Lung (tissue), 12 donors: ENCODE results near the gene HTT. TPM values are rescaled to one million over a fixed set of nuclear protein-coding genes. Genes with fewer than 3 reads are reported as not detected.

ENCODE experiments used
- ATAC-seq: fragments of 200-7000 bp; cut with Tn5 transposase; one replicate; pipeline ENCODE4 v1.9.1; 2020; ENCODE audit warnings: moderate number of reproducible peaks; ENCODE audit not compliant: insufficient read depth, low FRiP score
- DNase-seq, 3 donors: peaks; one replicate each; pipeline ENCODE4 v3.0.0-alpha.2; 2013 to 2017
- H3K27ac ChIP-seq, 2 donors: one replicate each; pipeline ENCODE4 v1.5.1; 2013; ENCODE audit warnings: mild to moderate bottlenecking in 2 of 2, moderate library complexity in 2 of 2, control low read depth in 1 of 2, inconsistent platforms in 1 of 2, low read depth in 1 of 2, low read length in 1 of 2
- H3K27me3 ChIP-seq, 3 donors: one replicate each; pipeline ENCODE4 v1.5.1; 2013; ENCODE audit warnings: low read length in 2 of 3; ENCODE audit not compliant: control insufficient read depth in 3 of 3, insufficient read depth in 3 of 3
- H3K36me3 ChIP-seq, 4 donors: one replicate each; pipeline ENCODE4 v1.5.1; 2013; ENCODE audit warnings: low read length in 4 of 4, mild to moderate bottlenecking in 1 of 4, moderate library complexity in 1 of 4; ENCODE audit not compliant: control insufficient read depth in 4 of 4, insufficient read depth in 4 of 4
- H3K4me1 ChIP-seq, 5 donors: one replicate each; pipeline ENCODE4 v1.5.1; 2013; ENCODE audit warnings: low read length in 5 of 5, mild to moderate bottlenecking in 2 of 5, moderate library complexity in 1 of 5; ENCODE audit not compliant: control insufficient read depth in 5 of 5, insufficient read depth in 5 of 5
- H3K4me3 ChIP-seq: one replicate; pipeline ENCODE4 v1.5.1; 2013; ENCODE audit warnings: mild to moderate bottlenecking, control low read depth, moderate library complexity
- H3K9ac ChIP-seq, 2 donors: one replicate each; pipeline ENCODE4 v1.5.1; 2013; ENCODE audit warnings: low read length in 2 of 2, control low read depth in 1 of 2; ENCODE audit not compliant: insufficient read depth in 1 of 2
- H3K9me3 ChIP-seq, 4 donors: one replicate each; pipeline ENCODE4 v1.5.1; 2013; ENCODE audit warnings: low read length in 3 of 4, mild to moderate bottlenecking in 1 of 4, moderate library complexity in 1 of 4; ENCODE audit not compliant: control insufficient read depth in 4 of 4, insufficient read depth in 3 of 4
- CTCF ChIP-seq: IDR thresholded peaks from 2 replicates; pipeline ENCODE4 v1.5.1; 2012; ENCODE audit warnings: mild to moderate bottlenecking; ENCODE audit errors: control extremely low read depth, extremely low read depth
- WGBS, 2 donors: extraction: QIAGEN DNeasy Blood & Tissue Kit; methylation state at CpG; one replicate each; pipeline ENCODE4 v1.1.7; 2013; 5-methylcytosine and 5-hydroxymethylcytosine counted together
- polyA plus RNA-seq, 2 donors: library from polyadenylated mRNA; stranded (reverse); fragments of 200-250 nt; gene quantifications; one replicate each; pipeline ENCODE4 v1.2.1, GENCODE V29; 2013
- total RNA-seq, 2 donors: library from RNA; depleted of rRNA in 1 of 2; stranded (reverse); fragments of >200 nt in 1 of 2; gene quantifications; one replicate each; pipeline ENCODE4 v1.2.1, GENCODE V29; 2014 to 2021
- donor health status: control.
- donor health status: control.
- donor health status: Bipolar disorder and iron deficiency.
- donor health status: healthy.
- donor health status: DM: yes; HTN: yes; CAD: no.

The HTT gene
- total and polyA plus RNA-seq, 4 donors: 17.0 to 109 (median 48.4) TPM

- ATAC-seq (no peak), DNase-seq (no peak)
- H3K27ac ChIP-seq: no peak overlapping the region
- H3K9me3 ChIP-seq: no peaks in the 10 kb centered on the region
- peaks cover 3 to 7% (median 4%) of the 10 kb centered on the region in 4 donors for H3K36me3 ChIP-seq
- TF ChIP-seq CTCF: no peak
- no peak overlapping the region for H3K9ac ChIP-seq
- WGBS, 2 donors: 51 to 79% methylated on average over 1 of the region's 1 CpG
- no peaks in the 10 kb centered on the region for H3K27me3 ChIP-seq
- H3K4me1 ChIP-seq: peaks cover 0 to 6% (median 0%) of the 10 kb centered on the region in 5 donors
- no peak overlapping the region for H3K4me3 ChIP-seq
Measured at GRCh38 chr4:3083732-3084131, 9.3 kb downstream of the HTT start.

DNA sequence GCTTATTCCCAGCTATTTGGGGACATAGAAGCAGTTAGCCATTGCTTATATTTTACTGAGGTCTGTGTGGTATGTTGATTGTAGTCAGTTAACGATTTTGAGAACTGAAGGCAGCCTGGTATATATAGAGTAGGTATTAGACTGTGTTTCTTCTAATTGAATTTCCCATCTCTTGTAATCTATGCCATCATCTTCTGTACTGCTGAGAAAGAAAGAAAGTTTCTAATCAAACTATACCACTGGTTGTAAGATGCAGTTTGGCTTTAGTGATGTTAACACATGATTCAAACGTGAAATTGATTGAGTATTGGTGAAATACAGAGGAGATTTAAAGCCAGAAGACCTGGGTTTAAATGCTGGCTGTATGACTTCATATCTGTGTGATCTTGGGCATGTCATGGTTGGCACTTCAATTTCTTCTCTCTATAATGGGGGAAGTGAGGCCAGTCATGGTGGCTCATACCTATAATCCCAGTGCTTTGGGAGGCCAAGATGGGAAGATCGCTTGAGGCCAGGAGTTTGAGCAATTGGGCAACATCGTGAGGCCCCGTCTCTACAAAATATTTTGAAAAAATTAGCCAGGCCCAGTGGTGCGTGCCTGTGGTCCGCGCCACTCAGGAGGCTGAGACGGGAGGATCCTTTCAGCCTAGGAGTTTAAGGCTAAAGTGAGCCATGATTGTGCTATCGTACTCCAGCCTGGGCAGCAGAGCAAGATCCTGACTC, 11.6 kb downstream of the HTT start:
- H3K27ac ChIP-seq: no peak overlapping the region
- no peak for ATAC-seq
- DNase-seq: no peak
- H3K27me3 ChIP-seq: no peaks in the 10 kb centered on the region
- 93 to 97% methylated on average over 10 of the region's 10 CpGs for WGBS, 2 donors
- no peak overlapping the region for H3K4me3 ChIP-seq
- peaks cover 2 to 8% (median 7%) of the 10 kb centered on the region in 4 donors for H3K36me3 ChIP-seq
- TF ChIP-seq CTCF: no peak
- H3K9ac ChIP-seq: no peak overlapping the region
- H3K4me1 ChIP-seq: peaks cover 0 to 6% (median 0%) of the 10 kb centered on the region in 5 donors
- no peaks in the 10 kb centered on the region for H3K9me3 ChIP-seq

GRCh38 chr4:3087115-3087797, 12.8 kb downstream of the HTT start:
- Histone ChIP-seq H3K4me3 (no peak overlapping the region), H3K4me1 (peaks cover 0 to 6% (median 0%) of the 10 kb centered on the region in 5 donors), H3K9me3 (no peaks in the 10 kb centered on the region), H3K36me3 (peaks cover 5 to 8% (median 7%) of the 10 kb centered on the region in 4 donors), H3K27ac (no peak overlapping the region), H3K27me3 (no peaks in the 10 kb centered on the region), H3K9ac (no peak overlapping the region)
- TF ChIP-seq CTCF: no peak
- DNase-seq (no peak), ATAC-seq (no peak)
- WGBS, 2 donors: 91 to 97% methylated on average over 4 of the region's 4 CpGs
